HG02798 (cell line): ENCODE results near the gene TEDC1.

ENCODE experiments used
- ATAC-seq: cut with Tn5 transposase; IDR thresholded peaks from one replicate; pipeline ENCODE4 v1.9.1; 2021; ENCODE audit warnings: mild to moderate bottlenecking; ENCODE audit not compliant: unreplicated experiment, poor library complexity

TEDC1 gene

GRCh38 chr14:105494606-105494929 is 3.5 kb downstream of the TEDC1 start:
- ATAC-seq = no peak

DNA sequence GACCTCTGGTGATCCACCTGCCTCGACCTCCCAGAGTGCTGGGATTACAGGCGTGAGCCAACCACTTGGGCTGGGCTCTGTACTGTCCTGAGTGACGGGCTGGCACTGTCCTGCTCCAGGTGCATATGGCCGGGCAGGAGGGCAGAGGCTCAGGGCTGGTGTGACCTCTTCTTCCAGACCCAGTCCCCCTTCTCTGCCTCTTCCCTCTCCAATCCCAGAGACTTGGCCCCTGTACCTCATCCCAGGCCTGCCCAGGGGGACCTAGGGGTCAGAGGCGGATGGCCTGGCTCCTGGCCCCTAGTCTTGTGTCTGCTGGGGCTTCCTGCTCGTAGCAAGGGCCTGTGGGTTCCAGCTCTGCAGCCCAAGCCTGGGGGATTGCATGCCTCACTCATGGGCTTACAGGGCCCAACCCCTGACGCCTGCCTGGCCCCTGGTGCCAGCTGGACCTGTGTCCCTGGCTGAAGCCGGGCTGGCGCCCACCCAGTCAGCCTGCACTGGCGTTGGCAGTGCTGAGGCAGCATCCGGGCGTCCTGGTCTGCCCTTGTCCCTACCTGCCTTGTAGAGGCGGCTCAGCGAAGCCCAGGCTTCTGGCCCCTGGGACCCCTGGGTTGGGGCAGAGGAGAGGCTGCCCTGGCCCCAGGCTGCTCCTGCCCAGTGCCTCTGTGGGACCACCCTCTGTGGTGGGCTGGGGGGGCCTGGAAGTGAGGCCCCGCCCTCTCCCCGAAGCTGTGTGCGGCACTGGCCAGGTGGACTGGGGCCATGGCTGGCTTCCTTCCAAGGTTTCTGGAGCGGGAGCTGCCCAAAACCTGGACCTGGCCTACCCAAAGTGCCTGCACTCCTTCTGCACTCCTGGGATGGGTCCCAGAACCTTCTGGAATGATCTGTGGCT is 4.3 kb downstream of the TEDC1 start:
- ATAC-seq = no peak

- ATAC-seq = no peak
Observed at GRCh38 chr14:105495990-105496830, 5.2 kb downstream of the TEDC1 start.

GRCh38 chr14:105496831-105497591 is 6.0 kb downstream of the TEDC1 start:
- ATAC-seq = no peak

DNA sequence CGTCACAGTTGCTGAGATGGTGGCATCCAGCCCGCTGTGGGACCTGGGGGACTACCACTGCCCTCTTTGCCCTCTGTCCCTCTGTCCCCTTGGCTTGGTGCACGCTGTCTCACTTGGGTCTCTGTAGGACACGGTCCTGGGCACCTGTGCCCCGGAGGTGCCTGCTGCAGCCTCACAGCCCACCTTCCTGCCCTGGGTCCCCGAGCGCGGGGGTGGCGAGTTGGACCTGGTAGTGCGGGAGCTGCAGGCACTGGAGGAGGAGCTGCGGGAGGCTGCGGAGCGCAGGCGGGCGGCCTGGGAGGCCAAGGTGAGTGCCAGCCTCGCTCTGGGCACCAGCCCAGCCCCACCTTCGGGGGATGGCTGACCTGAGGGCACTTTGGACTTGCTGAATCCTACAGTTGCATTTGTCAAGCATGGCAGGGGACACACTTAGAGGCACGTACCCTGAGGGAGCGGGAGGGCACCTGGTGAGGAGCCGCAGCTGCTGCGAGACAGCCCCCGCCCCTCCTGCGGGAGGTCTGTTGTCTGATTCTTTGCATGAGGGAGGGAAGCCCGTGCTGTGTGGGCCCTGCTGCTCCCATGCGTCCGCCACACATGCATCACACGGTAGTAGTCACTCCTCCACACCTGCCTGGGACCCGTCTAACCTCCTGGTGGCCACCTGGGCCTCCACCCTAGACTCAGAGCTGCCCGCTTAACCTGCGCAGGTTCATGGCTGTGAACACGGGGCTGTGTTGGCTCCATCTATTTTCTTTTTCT is 6.8 kb downstream of the TEDC1 start:
- no peak for ATAC-seq

- no peak for ATAC-seq
Observed at GRCh38 chr14:105498430-105499255, 7.6 kb downstream of the TEDC1 start.

DNA sequence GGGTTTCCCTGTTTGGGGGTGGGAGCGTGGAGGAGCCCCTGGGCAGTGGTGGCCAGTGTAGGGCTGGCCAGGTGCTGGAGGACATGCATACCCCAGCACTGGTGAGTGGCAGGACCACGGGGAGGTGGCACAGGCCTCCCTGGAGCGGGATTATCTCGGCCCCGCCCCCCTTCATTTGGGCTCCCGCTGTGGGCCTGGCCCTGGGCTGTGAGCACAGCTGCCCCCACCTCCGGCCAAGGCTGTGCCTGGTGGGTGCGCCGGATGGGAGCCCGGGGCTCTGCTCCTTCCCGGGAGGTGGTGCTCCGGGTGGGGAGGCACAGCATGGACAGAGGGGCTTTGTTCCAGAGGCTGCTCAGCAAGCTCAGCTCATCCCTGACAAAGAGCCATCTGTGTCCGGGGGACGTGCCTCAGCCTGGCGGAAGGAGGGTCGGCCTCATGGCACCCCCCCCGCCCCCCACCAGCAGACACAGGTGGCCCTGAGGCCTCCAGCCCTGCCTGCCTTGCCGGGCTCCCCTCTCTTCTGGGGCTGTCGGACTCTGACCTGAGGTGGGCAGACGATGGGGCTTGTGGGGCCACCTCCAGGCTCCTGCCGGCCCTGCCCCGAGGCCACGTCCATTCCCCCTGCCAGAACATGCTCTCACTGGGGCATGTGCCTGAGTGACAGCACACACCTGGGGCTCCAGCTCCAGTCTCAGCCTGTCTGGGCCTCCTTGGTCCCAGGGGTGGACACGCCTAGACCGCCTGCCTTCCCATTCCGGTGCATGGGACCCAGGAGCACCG is 8.4 kb downstream of the TEDC1 start:
- no peak for ATAC-seq

DNA sequence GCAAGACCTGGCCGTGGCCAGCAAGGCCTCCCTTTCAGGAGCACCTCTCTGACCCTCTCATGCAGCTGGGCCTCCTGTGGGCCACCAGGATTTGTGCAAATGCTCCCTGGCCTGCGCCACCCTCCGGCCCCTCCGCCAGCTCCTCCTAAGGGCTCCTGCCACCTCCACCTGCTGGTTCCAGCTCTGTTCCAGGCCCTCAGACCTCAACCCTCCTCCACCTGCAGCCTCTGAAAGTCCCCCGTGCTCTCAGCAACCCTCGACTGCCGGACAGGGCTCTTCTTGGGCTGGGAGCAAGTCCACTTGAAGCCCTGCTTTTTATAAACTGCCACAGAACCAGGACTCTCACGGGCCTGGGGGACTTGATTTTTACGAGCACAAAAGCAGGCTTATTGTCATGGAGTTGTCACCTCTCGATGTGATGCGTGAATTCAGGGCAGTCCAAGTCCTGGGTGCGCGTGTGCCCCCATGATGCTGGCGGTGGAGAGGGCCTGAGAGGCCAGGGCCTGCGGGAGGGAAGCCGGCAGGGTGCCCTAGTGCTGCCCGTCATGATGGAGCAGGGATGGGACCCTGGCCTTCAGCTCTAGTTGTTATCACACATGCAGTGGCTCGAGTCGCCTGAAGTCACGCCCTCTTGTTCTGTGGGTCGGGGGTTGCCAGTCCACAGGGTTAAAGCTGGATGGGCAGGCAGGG is 9.1 kb downstream of the TEDC1 start:
- ATAC-seq = no peak

GRCh38 chr14:105500726-105501101 is 9.7 kb downstream of the TEDC1 start:
- ATAC-seq = no peak

DNA sequence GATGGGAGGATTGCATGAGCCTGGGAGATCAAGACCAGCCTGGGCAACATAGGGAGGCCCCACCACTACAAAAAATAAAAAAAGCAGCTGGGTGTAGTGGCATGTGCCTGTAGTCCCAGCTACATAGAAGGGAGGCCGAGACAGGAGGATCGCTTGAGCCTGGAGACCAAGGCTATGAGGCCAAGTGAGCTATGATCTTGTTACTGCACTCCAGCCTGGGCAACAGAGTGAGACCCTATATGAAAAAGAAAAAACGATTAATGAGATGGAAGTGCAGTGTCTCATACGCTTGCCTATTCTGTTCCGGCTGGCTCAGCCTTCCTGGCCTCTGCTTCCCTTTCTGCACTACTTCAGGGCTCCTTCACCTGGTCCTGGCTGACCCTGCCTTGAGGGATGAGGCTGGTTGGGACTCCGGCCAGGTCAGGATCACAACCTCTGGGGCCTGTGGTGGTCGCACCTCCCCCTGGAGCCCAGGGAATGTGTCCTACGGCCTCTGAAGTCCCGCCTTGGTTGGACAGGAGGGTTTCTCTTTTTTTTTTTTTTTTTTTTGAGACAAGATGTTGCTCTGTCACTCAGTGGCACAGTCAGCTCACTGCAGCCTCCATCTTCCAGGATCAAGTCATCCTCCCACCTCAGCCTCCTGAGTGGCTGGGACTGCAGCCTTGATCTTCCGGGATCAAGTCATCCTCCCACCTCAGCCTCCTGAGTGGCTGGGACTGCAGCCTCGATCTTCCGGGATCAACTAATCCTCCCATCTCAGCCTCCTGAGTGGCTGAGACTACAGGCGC is 10.7 kb downstream of the TEDC1 start:
- no peak for ATAC-seq

- no peak for ATAC-seq
Observed at GRCh38 chr14:105502446-105503295, 11.6 kb downstream of the TEDC1 start.

- ATAC-seq = no peak
Observed at GRCh38 chr14:105503296-105503640, 12.2 kb downstream of the TEDC1 start.

- no peak for ATAC-seq
Observed at GRCh38 chr14:105503935-105504692, 13.1 kb downstream of the TEDC1 start.

DNA sequence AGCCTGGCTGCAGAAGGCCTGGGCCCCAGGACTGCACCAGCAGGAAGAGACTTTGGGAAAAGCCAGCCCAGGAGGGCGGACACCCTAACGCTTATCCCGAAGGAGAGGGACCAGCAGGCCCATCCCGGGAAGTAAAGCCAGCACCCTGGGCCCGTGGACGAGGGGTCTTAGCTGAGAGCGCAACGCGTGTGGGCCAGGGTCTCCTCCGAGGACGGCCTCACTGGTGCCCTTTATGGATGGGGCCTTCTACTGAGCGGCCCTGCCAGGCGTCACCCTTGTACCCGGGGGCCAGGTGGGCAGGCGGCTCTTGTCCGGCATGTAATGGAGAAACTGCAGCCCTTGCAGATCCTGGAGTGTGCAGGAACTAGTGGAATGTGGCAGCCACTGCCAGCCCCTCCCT is 14.1 kb downstream of the TEDC1 start:
- ATAC-seq = no peak

- ATAC-seq = no peak
Observed at GRCh38 chr14:105507247-105507646, 16.2 kb downstream of the TEDC1 start.

DNA sequence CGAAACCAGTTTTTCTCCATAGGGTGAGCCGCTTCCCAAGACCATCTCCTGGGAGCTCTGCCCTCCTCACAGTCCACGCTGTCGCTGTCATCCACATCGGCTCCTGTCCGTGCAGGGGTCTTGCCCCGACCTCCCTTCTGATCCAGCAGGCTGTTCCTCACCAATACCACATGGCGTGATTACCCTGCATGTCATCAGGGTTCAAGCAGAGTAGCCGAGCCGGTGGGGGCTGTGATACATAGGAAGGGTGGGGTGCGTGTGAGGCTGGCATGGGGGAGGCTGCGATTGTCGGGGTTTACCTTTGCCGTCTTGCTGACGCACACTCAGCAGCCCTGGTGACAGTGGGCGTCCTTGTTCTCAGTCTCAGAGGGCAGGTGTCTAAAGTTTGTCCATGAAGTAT is 17.0 kb downstream of the TEDC1 start:
- ATAC-seq = no peak
